ENCODE results near the gene BIK. TPM values are rescaled to one million over a fixed set of nuclear protein-coding genes. Genes with fewer than 3 reads are reported as not detected.
"Not testable (repeated sequence)": the region's sequence is repeated elsewhere in the genome, so short reads cannot be mapped to it uniquely, and the experiment has no call there.

Gene BIK
- total RNA-seq, 1 donor from 2014 or later, result not detected

GRCh38 chr22:43135565-43135964 lies 25.0 kb downstream of the BIK start:
- TF ChIP-seq POLR2AphosphoS5 (IDR thresholded peaks at IDR 0.05; ENCODE audit: insufficient read depth in 1 of 2, low read depth in 1 of 2) (no peak), POLR2A (IDR thresholded peaks at IDR 0.05) (no peak)
- TF ChIP-seq, protein P1, sequence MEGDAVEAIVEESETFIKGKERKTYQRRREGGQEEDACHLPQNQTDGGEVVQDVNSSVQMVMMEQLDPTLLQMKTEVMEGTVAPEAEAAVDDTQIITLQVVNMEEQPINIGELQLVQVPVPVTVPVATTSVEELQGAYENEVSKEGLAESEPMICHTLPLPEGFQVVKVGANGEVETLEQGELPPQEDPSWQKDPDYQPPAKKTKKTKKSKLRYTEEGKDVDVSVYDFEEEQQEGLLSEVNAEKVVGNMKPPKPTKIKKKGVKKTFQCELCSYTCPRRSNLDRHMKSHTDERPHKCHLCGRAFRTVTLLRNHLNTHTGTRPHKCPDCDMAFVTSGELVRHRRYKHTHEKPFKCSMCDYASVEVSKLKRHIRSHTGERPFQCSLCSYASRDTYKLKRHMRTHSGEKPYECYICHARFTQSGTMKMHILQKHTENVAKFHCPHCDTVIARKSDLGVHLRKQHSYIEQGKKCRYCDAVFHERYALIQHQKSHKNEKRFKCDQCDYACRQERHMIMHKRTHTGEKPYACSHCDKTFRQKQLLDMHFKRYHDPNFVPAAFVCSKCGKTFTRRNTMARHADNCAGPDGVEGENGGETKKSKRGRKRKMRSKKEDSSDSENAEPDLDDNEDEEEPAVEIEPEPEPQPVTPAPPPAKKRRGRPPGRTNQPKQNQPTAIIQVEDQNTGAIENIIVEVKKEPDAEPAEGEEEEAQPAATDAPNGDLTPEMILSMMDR (IDR thresholded peaks at IDR 0.05), result no peak
- DNase-seq (ENCODE audit: extremely low spot score in 2 of 2), result no peak
- H3K27ac ChIP-seq, result no peak overlapping the region
- intact Hi-C loops (cut with DNase I), result no loop called here
- no peaks in the 10 kb centered on the region for H3K9me3 ChIP-seq
- no peak overlapping the region for H3K4me3 ChIP-seq
- no peaks in the 10 kb centered on the region for H3K27me3 ChIP-seq
- peaks cover 0 to 78% of the 10 kb centered on the region in 2 donors for H3K36me3 ChIP-seq
- peaks cover 11% of the 10 kb centered on the region for H3K4me1 ChIP-seq

DNA sequence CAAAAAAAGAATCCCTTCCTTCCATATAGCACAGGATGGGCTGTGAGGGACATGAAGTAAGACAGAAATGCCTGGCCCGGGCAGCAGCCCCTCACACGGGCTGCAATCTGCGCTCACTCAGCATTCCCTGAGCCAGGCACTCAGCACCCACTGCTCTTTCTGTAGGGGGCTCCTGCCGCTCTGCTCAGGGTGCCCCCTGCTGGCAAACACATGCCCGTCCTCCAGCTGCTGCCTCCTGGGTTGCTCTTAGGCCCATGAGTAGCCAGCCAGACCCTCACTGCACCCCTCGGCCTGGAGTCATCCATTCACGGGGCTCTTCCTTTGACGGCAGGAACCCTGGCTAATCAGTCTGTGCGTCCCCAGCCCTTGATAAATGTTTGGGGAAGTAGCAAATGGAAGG lies 25.7 kb downstream of the BIK start:
- H3K27me3 ChIP-seq, result no peaks in the 10 kb centered on the region
- H3K36me3 ChIP-seq, result peaks cover 0 to 77% of the 10 kb centered on the region in 2 donors
- H3K4me3 ChIP-seq, result no peak overlapping the region
- no peaks in the 10 kb centered on the region for H3K9me3 ChIP-seq
- no peak overlapping the region for H3K27ac ChIP-seq
- intact Hi-C loops (cut with DNase I), result no loop called here
- no peak for DNase-seq (ENCODE audit: extremely low spot score in 2 of 2)
- TF ChIP-seq POLR2AphosphoS5 (IDR thresholded peaks at IDR 0.05; ENCODE audit: insufficient read depth in 1 of 2, low read depth in 1 of 2) (no peak), POLR2A (IDR thresholded peaks at IDR 0.05) (no peak)
- TF ChIP-seq, protein P1 (IDR thresholded peaks at IDR 0.05), result peak in 1 of 3 experiments; percentile 41
- peaks cover 11% of the 10 kb centered on the region for H3K4me1 ChIP-seq

- TF ChIP-seq POLR2A (IDR thresholded peaks at IDR 0.05), result no peak
- Histone ChIP-seq H3K4me3 (no peak overlapping the region), H3K9me3 (no peaks in the 10 kb centered on the region), H3K4me1 (peaks cover 16% of the 10 kb centered on the region), H3K27me3 (no peaks in the 10 kb centered on the region), H3K27ac (no peak overlapping the region), H3K36me3 (peaks cover 0 to 76% of the 10 kb centered on the region in 2 donors)
- DNase-seq (ENCODE audit: extremely low spot score in 2 of 2), result no peak
- intact Hi-C loops (cut with DNase I), result no loop called here
These were observed 26.3 kb downstream of the BIK start for GRCh38 chr22:43136801-43137200.

DNA sequence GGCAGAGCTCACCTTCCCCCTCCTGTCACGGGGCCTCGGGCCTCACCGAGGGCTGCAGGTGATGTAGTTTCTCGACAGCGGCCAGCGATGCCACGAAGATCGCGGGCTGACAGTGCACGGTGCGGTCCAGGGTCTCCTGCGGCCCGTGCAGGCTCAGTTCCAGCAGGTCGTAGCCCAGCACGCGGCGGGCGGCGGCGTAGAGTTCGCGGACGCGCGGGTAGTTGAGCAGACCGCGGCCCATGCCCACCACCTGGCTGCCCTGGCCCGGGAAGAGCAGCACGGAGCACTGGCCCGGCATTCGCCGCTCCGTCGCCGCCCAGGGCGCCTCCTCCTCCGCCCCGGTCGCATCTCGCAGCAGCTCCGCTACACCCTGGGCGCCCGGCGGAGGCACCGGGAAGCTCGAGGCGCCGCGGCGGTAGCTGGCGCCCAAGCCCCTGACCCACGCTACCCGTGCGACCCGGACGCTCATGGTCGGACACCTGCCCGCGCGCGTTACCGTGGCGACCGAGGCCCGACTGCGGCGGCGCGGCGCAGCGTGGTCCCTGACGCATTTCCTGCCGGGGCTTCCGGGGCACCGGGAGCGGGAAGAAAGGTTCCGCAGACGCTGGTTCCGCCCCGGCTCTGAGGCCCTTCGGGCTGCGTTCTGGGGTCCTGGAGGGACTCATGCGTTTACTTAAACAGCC lies 32.5 kb downstream of the BIK start, which contains the start of gene MCAT:
MCAT (minus strand) TSS at position 519 of the 683 bp plus-strand sequence; CDS start at position 469, 50 bp downstream.
- no peaks in the 10 kb centered on the region for H3K27me3 ChIP-seq
- H3K4me1 ChIP-seq, result peaks cover 22% of the 10 kb centered on the region
- intact Hi-C loops (cut with DNase I), result no loop called here
- TF ChIP-seq, protein P1 (IDR thresholded peaks at IDR 0.05), result no peak
- TF ChIP-seq POLR2AphosphoS5 (IDR thresholded peaks at IDR 0.05; ENCODE audit: insufficient read depth in 1 of 2, low read depth in 1 of 2) (peak; percentile 78 to 87), POLR2A (IDR thresholded peaks at IDR 0.05) (peak in 1 of 2 donors; percentile 33)
- peak within 1 kb of the TSS; percentile 96 to 98 for H3K4me3 ChIP-seq
- H3K36me3 ChIP-seq, result peaks cover 0 to 23% of the 10 kb centered on the region in 2 donors
- H3K9me3 ChIP-seq, result no peaks in the 10 kb centered on the region
- peak within 1 kb of the TSS; percentile 70 for H3K27ac ChIP-seq
- DNase-seq (ENCODE audit: extremely low spot score in 2 of 2), result no peak

GRCh38 chr22:43144949-43145348 lies 34.4 kb downstream of the BIK start:
- no peak for DNase-seq (ENCODE audit: extremely low spot score in 2 of 2)
- no peak overlapping the region for H3K4me3 ChIP-seq
- H3K27ac ChIP-seq, result no peak overlapping the region
- peaks cover 0 to 11% of the 10 kb centered on the region in 2 donors for H3K36me3 ChIP-seq
- TF ChIP-seq, protein P1 (IDR thresholded peaks at IDR 0.05), result no peak
- TF ChIP-seq POLR2AphosphoS5 (IDR thresholded peaks at IDR 0.05; ENCODE audit: insufficient read depth in 1 of 2, low read depth in 1 of 2), result peak in 1 of 2 donors; percentile 30
- H3K27me3 ChIP-seq, result no peaks in the 10 kb centered on the region
- H3K4me1 ChIP-seq, result peaks cover 22% of the 10 kb centered on the region
- H3K9me3 ChIP-seq, result no peaks in the 10 kb centered on the region
- intact Hi-C loops (cut with DNase I), result no loop called here

DNA sequence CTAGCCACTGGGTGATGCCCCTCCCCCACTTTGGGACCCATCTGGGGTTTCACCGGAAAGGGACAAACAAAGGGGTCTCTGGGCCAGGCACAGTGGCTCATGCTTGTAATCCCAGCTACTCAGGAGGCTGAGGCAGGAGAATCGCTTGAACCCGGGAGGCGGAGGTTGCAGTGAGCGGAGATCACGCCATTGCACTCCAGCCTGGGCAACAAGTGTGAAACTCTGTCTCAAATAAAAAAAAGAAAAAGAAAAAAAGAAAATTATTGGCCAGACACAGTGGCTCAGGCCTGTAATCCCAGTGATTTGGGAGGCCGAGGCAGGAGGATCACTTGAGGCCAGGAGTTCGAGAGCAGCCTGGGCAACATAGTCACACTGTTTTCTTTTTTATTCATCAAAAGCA lies 34.8 kb downstream of the BIK start:
- intact Hi-C loops (cut with DNase I); H3K9me3 ChIP-seq: not testable (repeated sequence)

DNA sequence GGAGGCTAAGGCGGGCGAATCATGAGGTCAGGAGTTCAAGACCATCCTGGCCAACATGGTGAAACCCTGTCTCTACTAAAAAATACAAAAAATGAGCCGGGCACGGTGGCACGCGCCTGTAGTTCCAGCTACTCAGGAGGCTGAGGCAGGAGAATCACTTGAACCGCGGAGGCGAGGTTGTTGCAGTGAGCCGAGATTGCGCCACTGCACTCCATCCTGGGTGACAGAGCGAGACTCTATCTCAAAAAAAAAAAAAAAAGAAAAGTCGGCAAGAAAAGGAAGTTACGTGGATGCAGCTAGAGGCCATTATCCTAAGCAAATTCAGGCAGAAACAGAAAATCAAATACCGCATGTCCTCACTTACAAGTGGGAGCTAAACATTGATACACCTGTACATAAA lies 35.8 kb downstream of the BIK start:
- H3K27ac ChIP-seq; H3K4me3 ChIP-seq; H3K27me3 ChIP-seq; H3K9me3 ChIP-seq; H3K36me3 ChIP-seq; DNase-seq (ENCODE audit: extremely low spot score in 2 of 2); intact Hi-C loops (cut with DNase I): not testable (repeated sequence)
- peaks cover 31% of the 10 kb centered on the region for H3K4me1 ChIP-seq

More for the DNA sequence above, 34.8 kb downstream of the BIK start:
- H3K27ac ChIP-seq; H3K4me3 ChIP-seq; DNase-seq (ENCODE audit: extremely low spot score in 2 of 2); H3K27me3 ChIP-seq; H3K36me3 ChIP-seq: not testable (repeated sequence)
- H3K4me1 ChIP-seq, result peaks cover 24% of the 10 kb centered on the region

Measured in vagina (tissue), 2 donors.